SK-N-SH (cell line): ENCODE results near the gene SPRR1B.

Experiments
- EP300 ChIP-seq, 2 experiments: IDR thresholded peaks; 2 replicates each; pipeline versions ENCODE4 v1.4.0 to v1.6.1; 2012; ENCODE audit warnings: borderline replicate concordance in 1 of 2, low read depth in 1 of 2, low read length in 1 of 2
- SIN3A ChIP-seq: IDR thresholded peaks from 2 replicates; pipeline ENCODE4 v1.6.1; 2012; ENCODE audit warnings: low read depth, mild to moderate bottlenecking, low read length, moderate library complexity, borderline replicate concordance
- TF ChIP-seq, protein P1 (sequence below): fragments of 200-600 bp; sonication (generic); IDR thresholded peaks from 2 replicates; pipeline ENCODE4 v1.6.1; 2017; ENCODE audit warnings: antibody characterized with exemption, mild to moderate bottlenecking, moderate library complexity

DNA sequence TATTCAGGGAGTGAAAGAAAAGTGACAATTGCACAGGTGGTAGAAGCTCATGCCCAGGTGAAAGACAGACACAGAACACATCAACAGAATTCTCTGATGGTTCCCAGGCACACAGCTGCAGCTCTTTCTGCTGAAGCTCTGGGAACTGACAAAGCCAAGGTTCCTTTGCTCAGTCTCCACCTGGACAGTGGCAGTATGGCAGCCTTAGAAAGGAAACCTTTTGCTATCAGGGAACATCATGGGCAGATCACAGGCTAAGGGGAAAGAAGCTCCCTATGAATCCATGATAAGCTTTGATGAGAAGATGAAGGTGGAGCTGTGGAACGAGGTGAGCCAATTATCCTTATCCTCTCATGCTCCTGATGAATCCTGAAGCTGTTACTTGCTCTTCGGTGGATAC, 39.2 kb downstream of the SPRR1B start:
- TF ChIP-seq, protein P1, sequence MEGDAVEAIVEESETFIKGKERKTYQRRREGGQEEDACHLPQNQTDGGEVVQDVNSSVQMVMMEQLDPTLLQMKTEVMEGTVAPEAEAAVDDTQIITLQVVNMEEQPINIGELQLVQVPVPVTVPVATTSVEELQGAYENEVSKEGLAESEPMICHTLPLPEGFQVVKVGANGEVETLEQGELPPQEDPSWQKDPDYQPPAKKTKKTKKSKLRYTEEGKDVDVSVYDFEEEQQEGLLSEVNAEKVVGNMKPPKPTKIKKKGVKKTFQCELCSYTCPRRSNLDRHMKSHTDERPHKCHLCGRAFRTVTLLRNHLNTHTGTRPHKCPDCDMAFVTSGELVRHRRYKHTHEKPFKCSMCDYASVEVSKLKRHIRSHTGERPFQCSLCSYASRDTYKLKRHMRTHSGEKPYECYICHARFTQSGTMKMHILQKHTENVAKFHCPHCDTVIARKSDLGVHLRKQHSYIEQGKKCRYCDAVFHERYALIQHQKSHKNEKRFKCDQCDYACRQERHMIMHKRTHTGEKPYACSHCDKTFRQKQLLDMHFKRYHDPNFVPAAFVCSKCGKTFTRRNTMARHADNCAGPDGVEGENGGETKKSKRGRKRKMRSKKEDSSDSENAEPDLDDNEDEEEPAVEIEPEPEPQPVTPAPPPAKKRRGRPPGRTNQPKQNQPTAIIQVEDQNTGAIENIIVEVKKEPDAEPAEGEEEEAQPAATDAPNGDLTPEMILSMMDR = no peak
- TF ChIP-seq SIN3A = no peak
- no peak for TF ChIP-seq EP300 (IDR thresholded peaks at IDR 0.05; ENCODE audit: borderline replicate concordance in 1 of 2, low read depth in 1 of 2, low read length in 1 of 2)
